HL-60 (cell line): ENCODE results near the gene C11orf42.

Source experiments
- DNase-seq, 2 experiments: peaks; one replicate each; pipeline ENCODE4 v3.0.0-alpha.2; 2010 to 2020; ENCODE audit warnings: low read depth in 1 of 2, low spot score in 1 of 2
- H3K27ac ChIP-seq: fragments of 250-450 bp; sonication (Bioruptor Pico); replicated peaks from 2 replicates; pipeline ENCODE4 v1.5.1; 2020; ENCODE audit warnings: mild to moderate bottlenecking, moderate library complexity
- H3K27me3 ChIP-seq: fragments of 250-450 bp; sonication (Bioruptor Pico); 2 replicates; pipeline ENCODE4 v1.5.1; 2021; ENCODE audit warnings: mild to moderate bottlenecking, moderate library complexity; ENCODE audit not compliant: insufficient read depth, poor library complexity, severe bottlenecking
- H3K4me3 ChIP-seq: replicated peaks from 2 replicates; pipeline ENCODE4 v1.5.1; 2011; ENCODE audit warnings: mild to moderate bottlenecking, control low read depth, low read length; ENCODE audit not compliant: insufficient read depth
- CTCF ChIP-seq: IDR thresholded peaks from one replicate; pipeline ENCODE4 v1.5.1; 2011; ENCODE audit warnings: low read length, control low read depth, inconsistent platforms; ENCODE audit not compliant: insufficient read depth
- GABPA ChIP-seq: IDR thresholded peaks from 2 replicates; pipeline ENCODE4 v1.6.1; 2012; ENCODE audit warnings: low read depth
- POLR2AphosphoS5 ChIP-seq: IDR thresholded peaks from 2 replicates; pipeline ENCODE4 v1.6.1; 2012; ENCODE audit warnings: low read depth
- REST ChIP-seq: IDR thresholded peaks from 2 replicates; pipeline ENCODE4 v1.6.1; 2012; ENCODE audit warnings: low read depth; ENCODE audit not compliant: insufficient replicate concordance
- SPI1 ChIP-seq: IDR thresholded peaks from 2 replicates; pipeline ENCODE4 v1.6.1; 2012; ENCODE audit warnings: low read depth, mild to moderate bottlenecking, borderline replicate concordance

The C11orf42 gene

GRCh38 chr11:6234387-6235107 is 29.2 kb downstream of the C11orf42 start, which contains the start of gene FHIP1B:
Gene FHIP1B (minus strand): TSS chr11:6234636. CDS start chr11:6224516, 10,120 bp downstream.
- Histone ChIP-seq H3K27me3 (no peaks in the 10 kb centered on the region), H3K27ac (peak within 1 kb of the TSS; percentile 76), H3K4me3 (peak within 1 kb of the TSS; percentile 99)
- TF ChIP-seq REST (peak; percentile 52), POLR2AphosphoS5 (peak; percentile 73; the same call in 1 of the 2 replicates), SPI1 (no peak)
- DNase-seq, result peak; percentile 98 to 100

GRCh38 chr11:6237266-6237665 is 31.9 kb downstream of the C11orf42 start:
- H3K4me3 ChIP-seq, result no peak overlapping the region
- no peaks in the 10 kb centered on the region for H3K27me3 ChIP-seq
- H3K27ac ChIP-seq, result no peak overlapping the region
- DNase-seq, result no peak
- no peak for TF ChIP-seq REST
- no peak for TF ChIP-seq POLR2AphosphoS5
- TF ChIP-seq GABPA, result no peak
- TF ChIP-seq SPI1, result no peak
- no peak for TF ChIP-seq CTCF

GRCh38 chr11:6237761-6238302 is 32.5 kb downstream of the C11orf42 start:
- Histone ChIP-seq H3K27ac (no peak overlapping the region), H3K27me3 (no peaks in the 10 kb centered on the region), H3K4me3 (no peak overlapping the region)
- no peak for DNase-seq
- TF ChIP-seq REST (no peak), GABPA (no peak), SPI1 (no peak), POLR2AphosphoS5 (no peak), CTCF (no peak)
